Kidney (tissue), 14 donors: ENCODE results near the gene NBEAL2. TPM values are rescaled to one million over a fixed set of nuclear protein-coding genes. Genes with fewer than 3 reads are reported as not detected.

Experiments used
- DNase-seq, 5 donors: peaks; one replicate each; pipeline ENCODE4 v3.0.0-alpha.2; 2013 to 2020
- FAIRE-seq: peaks from 2 replicates; lab custom pipeline; 2012; peaks lifted over from hg19 to GRCh38; lab: Jason Lieb, UNC
- H3K27ac ChIP-seq, 2 donors: one replicate each; pipeline ENCODE4 v1.7.0; 2013; ENCODE audit warnings: low read depth in 2 of 2, low read length in 2 of 2, inconsistent platforms in 1 of 2
- H3K27me3 ChIP-seq: one replicate; pipeline ENCODE4 v1.7.1; 2013; ENCODE audit warnings: low read length, inconsistent platforms; ENCODE audit not compliant: control insufficient read depth, insufficient read depth
- H3K36me3 ChIP-seq, 3 donors: one replicate each; pipeline versions ENCODE4 v1.7.0 to v1.7.1; 2013; ENCODE audit warnings: low read length in 3 of 3, control low read depth in 1 of 3, inconsistent platforms in 1 of 3; ENCODE audit not compliant: insufficient read depth in 3 of 3, control insufficient read depth in 2 of 3
- H3K4me1 ChIP-seq, 3 donors: one replicate each; pipeline versions ENCODE4 v1.7.0 to v1.7.1; 2013; ENCODE audit warnings: low read length in 3 of 3, inconsistent platforms in 1 of 3, low read depth in 1 of 3; ENCODE audit not compliant: control insufficient read depth in 2 of 3, insufficient read depth in 2 of 3
- H3K4me3 ChIP-seq, 3 donors: one replicate each; pipeline versions ENCODE4 v1.7.0 to v1.8.1; 2013; ENCODE audit warnings: low read length in 3 of 3, control low read depth in 1 of 3, inconsistent platforms in 1 of 3
- H3K9ac ChIP-seq, 3 donors: one replicate each; pipeline versions ENCODE4 v1.7.0 to v1.7.1; 2013; ENCODE audit warnings: low read length in 3 of 3, control low read depth in 1 of 3, inconsistent platforms in 1 of 3
- H3K9me3 ChIP-seq, 3 donors: one replicate each; pipeline versions ENCODE4 v1.7.0 to v1.7.1; 2013; ENCODE audit warnings: low read length in 3 of 3, control low read depth in 1 of 3, inconsistent platforms in 1 of 3; ENCODE audit not compliant: control insufficient read depth in 2 of 3, insufficient read depth in 1 of 3
- intact Hi-C: fragments of 100-400 bp; cut with DNase I; formaldehyde crosslinking; loops from one replicate; pipeline ENCODE4 v1.11.1; 2022
- polyA plus RNA-seq: library from polyadenylated mRNA; stranded (reverse); fragments of 350-450 nt; fragmentation: Illumina TruSeq; extraction: RNeasy Lipid Tissue Mini Kit (QIAGEN cat#74804); gene quantifications from one replicate; pipeline ENCODE4 v1.2.3, GENCODE V29; 2014; ENCODE audit warnings: low read depth, low replicate concordance; ENCODE audit not compliant: insufficient read depth
- total RNA-seq: library from RNA; stranded (reverse); fragmentation: NEBNext Ultra II Directional; extraction: Animal tissue kit (Norgen Biotek cat#: 25700); gene quantifications from one replicate; pipeline ENCODE4 v1.2.1, GENCODE V29; 2021
- TF ChIP-seq, protein P1 (sequence below): IDR thresholded peaks from 3 replicates; pipeline ENCODE4 v1.5.1; 2012; ENCODE audit warnings: mild to moderate bottlenecking, moderate library complexity, borderline replicate concordance; ENCODE audit not compliant: insufficient read depth; ENCODE audit errors: extremely low read depth
- donor health status: control.
- donor health status: control.
- donor health status: control.
- donor health status: control.
- donor health status: control.
- donor health status: DM: yes; HTN: yes; CAD: no.
- donor health status: Normal renal cell carcinoma (clear cell type).

Gene NBEAL2
- total and polyA plus RNA-seq, 2 donors from 2014 or later = 25.7 to 82.8 TPM

DNA sequence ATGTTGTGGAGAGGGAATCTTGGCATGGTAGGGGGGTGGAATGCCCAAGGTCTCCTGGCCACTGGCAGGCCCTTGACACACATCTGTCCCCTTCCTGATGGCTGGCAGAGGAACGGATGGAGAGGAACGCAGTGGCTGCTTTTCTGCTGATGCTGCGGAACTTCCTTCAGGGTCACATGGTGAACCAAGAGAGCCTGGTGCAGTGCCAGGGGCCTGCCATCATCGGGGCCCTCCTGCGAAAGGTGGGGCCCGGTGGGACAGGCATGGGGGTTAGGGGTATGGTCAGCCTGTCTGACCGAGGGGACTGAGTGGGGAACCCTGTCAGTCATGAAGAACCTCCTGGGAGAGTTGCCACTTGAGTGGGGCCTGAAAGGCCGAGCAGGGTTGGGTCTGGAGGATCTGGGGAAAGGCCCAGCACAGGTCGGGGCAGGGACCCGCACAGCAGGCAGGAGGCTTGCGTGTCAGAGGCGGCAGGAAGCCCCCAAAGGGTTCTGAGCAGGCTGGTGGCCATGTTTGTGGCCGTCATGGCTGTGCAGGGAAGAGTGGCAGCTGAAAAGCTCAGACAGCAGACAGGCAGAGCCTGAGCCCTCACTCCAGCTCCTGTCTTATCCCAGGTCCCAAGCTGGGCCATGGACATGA is 18.1 kb downstream of the NBEAL2 start:
- H3K4me3 ChIP-seq = no peak overlapping the region
- FAIRE-seq = no peak
- peak in 1 of 5 donors; percentile 69 for DNase-seq
- no peak overlapping the region for H3K9ac ChIP-seq
- peaks cover 0 to 30% (median 11%) of the 10 kb centered on the region in 3 donors for H3K36me3 ChIP-seq
- H3K9me3 ChIP-seq = no peaks in the 10 kb centered on the region
- intact Hi-C loops = loop anchor here (10.0 kb wide), 1 partner anchor 73 kb away; no protein-coding TSS in a partner anchor
- H3K4me1 ChIP-seq = peaks cover 0 to 4% (median 3%) of the 10 kb centered on the region in 3 donors
- no peak overlapping the region for H3K27ac ChIP-seq
- H3K27me3 ChIP-seq = no peaks in the 10 kb centered on the region
- TF ChIP-seq, protein P1, sequence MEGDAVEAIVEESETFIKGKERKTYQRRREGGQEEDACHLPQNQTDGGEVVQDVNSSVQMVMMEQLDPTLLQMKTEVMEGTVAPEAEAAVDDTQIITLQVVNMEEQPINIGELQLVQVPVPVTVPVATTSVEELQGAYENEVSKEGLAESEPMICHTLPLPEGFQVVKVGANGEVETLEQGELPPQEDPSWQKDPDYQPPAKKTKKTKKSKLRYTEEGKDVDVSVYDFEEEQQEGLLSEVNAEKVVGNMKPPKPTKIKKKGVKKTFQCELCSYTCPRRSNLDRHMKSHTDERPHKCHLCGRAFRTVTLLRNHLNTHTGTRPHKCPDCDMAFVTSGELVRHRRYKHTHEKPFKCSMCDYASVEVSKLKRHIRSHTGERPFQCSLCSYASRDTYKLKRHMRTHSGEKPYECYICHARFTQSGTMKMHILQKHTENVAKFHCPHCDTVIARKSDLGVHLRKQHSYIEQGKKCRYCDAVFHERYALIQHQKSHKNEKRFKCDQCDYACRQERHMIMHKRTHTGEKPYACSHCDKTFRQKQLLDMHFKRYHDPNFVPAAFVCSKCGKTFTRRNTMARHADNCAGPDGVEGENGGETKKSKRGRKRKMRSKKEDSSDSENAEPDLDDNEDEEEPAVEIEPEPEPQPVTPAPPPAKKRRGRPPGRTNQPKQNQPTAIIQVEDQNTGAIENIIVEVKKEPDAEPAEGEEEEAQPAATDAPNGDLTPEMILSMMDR = no peak

DNA sequence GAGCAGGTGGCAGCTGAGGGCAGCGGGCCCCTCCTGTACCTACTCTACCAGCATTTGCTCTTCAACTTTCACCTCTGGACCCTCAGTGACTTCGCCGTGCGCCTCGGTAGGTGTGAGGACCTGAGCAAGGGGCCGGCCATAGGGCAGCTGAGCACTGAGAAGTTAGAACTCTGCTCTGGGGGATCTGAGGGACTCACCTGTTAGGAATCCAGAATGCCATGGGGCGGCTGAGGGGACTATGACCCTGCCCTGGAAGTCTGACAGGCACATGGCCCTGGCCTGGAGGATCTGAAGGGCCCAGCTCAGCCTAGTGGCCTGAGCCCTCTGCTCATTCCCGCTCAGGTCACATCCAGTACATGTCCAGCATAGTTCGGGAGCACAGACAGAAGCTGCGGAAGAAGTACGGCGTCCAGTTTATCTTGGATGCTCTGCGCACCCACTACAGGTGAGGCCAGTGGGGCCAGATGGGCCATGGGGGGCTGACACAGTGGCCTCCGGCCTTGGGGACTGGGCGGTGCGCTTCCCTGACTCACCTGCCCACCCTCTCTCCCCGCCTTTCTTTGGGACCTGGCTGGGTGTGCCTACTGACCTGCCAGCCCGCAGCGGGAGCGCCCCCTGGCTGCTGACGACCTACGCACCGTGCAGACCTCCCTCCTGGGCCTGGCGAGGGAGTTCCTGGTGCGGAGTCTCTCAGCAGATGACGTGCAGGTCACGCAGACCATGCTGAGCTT is 18.8 kb downstream of the NBEAL2 start:
- H3K36me3 ChIP-seq = peaks cover 0 to 30% (median 11%) of the 10 kb centered on the region in 3 donors
- H3K4me3 ChIP-seq = no peak overlapping the region
- DNase-seq (peak; percentile 74 to 89 (median 81)), FAIRE-seq (no peak)
- no peak overlapping the region for H3K27ac ChIP-seq
- intact Hi-C loops = loop anchor here (10.0 kb wide), 1 partner anchor 73 kb away; no protein-coding TSS in a partner anchor
- H3K27me3 ChIP-seq = no peaks in the 10 kb centered on the region
- TF ChIP-seq, protein P1 = peak; percentile 81
- H3K9me3 ChIP-seq = no peaks in the 10 kb centered on the region
- peaks cover 0 to 4% (median 3%) of the 10 kb centered on the region in 3 donors for H3K4me1 ChIP-seq
- H3K9ac ChIP-seq = no peak overlapping the region

DNA sequence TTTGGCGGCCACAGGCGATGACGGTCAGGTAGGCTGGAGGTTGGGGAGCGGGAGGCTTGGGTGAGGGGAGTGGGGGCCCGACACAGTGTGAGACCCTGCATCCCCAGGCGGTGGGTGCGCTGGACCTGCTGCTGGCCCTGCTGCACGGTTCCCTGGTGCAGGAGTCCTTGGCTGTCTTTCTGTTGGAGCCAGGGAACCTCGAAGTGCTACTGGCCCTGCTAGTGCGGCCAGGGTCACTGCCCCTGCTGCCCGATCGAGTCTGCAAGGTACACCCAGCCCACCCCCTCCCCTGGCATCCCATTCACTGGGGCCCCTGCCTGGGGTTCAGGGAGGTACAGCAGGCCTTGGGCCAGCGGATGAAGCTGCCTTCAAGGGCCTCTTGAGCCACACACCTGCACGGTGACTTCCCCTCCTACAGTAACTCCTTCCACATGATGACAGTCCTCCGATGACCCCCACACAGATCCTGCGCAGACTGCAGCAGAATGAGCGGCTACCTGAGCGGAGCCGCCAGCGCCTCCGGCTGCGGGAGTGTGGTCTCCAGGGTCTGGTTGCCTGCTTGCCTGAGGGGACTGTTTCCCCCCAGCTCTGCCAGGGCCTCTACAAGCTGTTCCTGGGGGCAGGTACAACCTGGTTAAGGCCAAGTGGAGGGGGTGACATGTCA is 19.5 kb downstream of the NBEAL2 start:
- H3K9ac ChIP-seq = no peak overlapping the region
- TF ChIP-seq, protein P1 = no peak
- peaks cover 0 to 30% (median 13%) of the 10 kb centered on the region in 3 donors for H3K36me3 ChIP-seq
- H3K9me3 ChIP-seq = no peaks in the 10 kb centered on the region
- H3K27ac ChIP-seq = no peak overlapping the region
- intact Hi-C loops = loop anchor here (10.0 kb wide), 1 partner anchor 74 kb away; no protein-coding TSS in a partner anchor
- peaks cover 0 to 4% (median 3%) of the 10 kb centered on the region in 3 donors for H3K4me1 ChIP-seq
- H3K4me3 ChIP-seq = no peak overlapping the region
- DNase-seq (peak in 1 of 5 donors; percentile 61), FAIRE-seq (no peak)
- no peaks in the 10 kb centered on the region for H3K27me3 ChIP-seq
